Testis (tissue), 3 donors: Measurements from ENCODE around the gene TBL1XR1. TPM values are rescaled to one million over a fixed set of nuclear protein-coding genes. Genes with fewer than 3 reads are reported as not detected.

Source experiments
- DNase-seq: peaks from one replicate; pipeline ENCODE4 v3.0.0-alpha.2; 2019
- H3K27ac ChIP-seq, 2 donors: fragments of 200-600 bp; sonication (generic); one replicate each; pipeline ENCODE4 v1.5.1; 2019
- H3K27me3 ChIP-seq: fragments of 200-600 bp; sonication (generic); one replicate; pipeline ENCODE4 v1.5.1; 2019
- H3K36me3 ChIP-seq: fragments of 200-600 bp; sonication (generic); one replicate; pipeline ENCODE4 v1.5.1; 2017; ENCODE audit warnings: low read depth; ENCODE audit errors: missing control alignments
- H3K4me1 ChIP-seq: fragments of 200-600 bp; sonication (generic); one replicate; pipeline ENCODE4 v1.5.1; 2019
- H3K4me3 ChIP-seq, 2 donors: fragments of 200-600 bp; sonication (generic); one replicate each; pipeline ENCODE4 v1.5.1; 2017 to 2019
- H3K9me3 ChIP-seq: fragments of 200-600 bp; sonication (generic); one replicate; pipeline ENCODE4 v1.5.1; 2017
- CTCF ChIP-seq, 3 experiments: fragments of 450-650 bp in 2 of 3; fragments of 200-600 bp in 1 of 3; sonication (generic) in 1 of 3; IDR thresholded peaks; one replicate each; pipeline ENCODE4 v1.5.1; 2016 to 2019; ENCODE audit warnings: antibody characterized with exemption in 3 of 3, mild to moderate bottlenecking in 2 of 3, moderate library complexity in 1 of 3
- POLR2A ChIP-seq: fragments of 450-650 bp; IDR thresholded peaks from one replicate; pipeline ENCODE4 v1.6.1; 2017; ENCODE audit warnings: antibody characterized with exemption, mild to moderate bottlenecking, moderate library complexity
- WGBS, 2 donors: methylation state at CpG; one replicate each; pipeline ENCODE4 v1.1.5; 2018; 5-methylcytosine and 5-hydroxymethylcytosine counted together
- intact Hi-C: fragments of 100-400 bp; cut with DNase I; formaldehyde crosslinking; loops from one replicate; pipeline ENCODE4 v1.15.1; 2023; ENCODE audit warnings: low total_unique reads
- polyA plus RNA-seq: library from polyadenylated mRNA; stranded (reverse); fragments of 350-450 nt; fragmentation: Illumina TruSeq; extraction: RNeasy Lipid Tissue Mini Kit (QIAGEN cat#74804); gene quantifications from one replicate; pipeline ENCODE4 v1.2.3, GENCODE V29; 2014; ENCODE audit warnings: low read depth, low replicate concordance; ENCODE audit not compliant: insufficient read depth
- total RNA-seq, 2 donors: library from RNA; depleted of rRNA; stranded (reverse); fragments of >200 nt; gene quantifications; one replicate each; pipeline ENCODE4 v1.2.3, GENCODE V29; 2016

TBL1XR1 gene
- total and polyA plus RNA-seq, 3 donors from 2014 or later = 44.2 to 67.6 (median 59.8) TPM

- H3K4me1 ChIP-seq = no peaks in the 10 kb centered on the region
- no peak for DNase-seq
- TF ChIP-seq CTCF (IDR thresholded peaks at IDR 0.05) (no peak), POLR2A (no peak)
Measured at GRCh38 chr3:177213801-177214535, 16.7 kb upstream of the TBL1XR1 start.

GRCh38 chr3:177212756-177213155 lies 15.5 kb upstream of the TBL1XR1 start:
- intact Hi-C loops = no loop called here
- no peak for DNase-seq
- no peak overlapping the region for H3K4me3 ChIP-seq
- no peaks in the 10 kb centered on the region for H3K27me3 ChIP-seq
- TF ChIP-seq CTCF (IDR thresholded peaks at IDR 0.05) (no peak), POLR2A (no peak)
- no peaks in the 10 kb centered on the region for H3K9me3 ChIP-seq
- 94 to 95% methylated on average over 8 of the region's 8 CpGs for WGBS, 2 donors
- H3K27ac ChIP-seq = no peak overlapping the region
- no peaks in the 10 kb centered on the region for H3K36me3 ChIP-seq
- H3K4me1 ChIP-seq = no peaks in the 10 kb centered on the region

More at GRCh38 chr3:177213801-177214535, 16.7 kb upstream of the TBL1XR1 start:
- WGBS, 2 donors = 84 to 90% methylated on average over 7 of the region's 7 CpGs
- intact Hi-C loops = no loop called here
- Histone ChIP-seq H3K27ac (no peak overlapping the region), H3K4me3 (no peak overlapping the region), H3K27me3 (no peaks in the 10 kb centered on the region), H3K36me3 (no peaks in the 10 kb centered on the region), H3K9me3 (no peaks in the 10 kb centered on the region)

GRCh38 chr3:177212278-177212610 lies 15.0 kb upstream of the TBL1XR1 start:
- H3K4me1 ChIP-seq = no peaks in the 10 kb centered on the region
- H3K4me3 ChIP-seq = no peak overlapping the region
- no peaks in the 10 kb centered on the region for H3K9me3 ChIP-seq
- no peaks in the 10 kb centered on the region for H3K27me3 ChIP-seq
- no peak overlapping the region for H3K27ac ChIP-seq
- DNase-seq = no peak
- TF ChIP-seq POLR2A = no peak
- TF ChIP-seq CTCF (IDR thresholded peaks at IDR 0.05) = no peak
- no peaks in the 10 kb centered on the region for H3K36me3 ChIP-seq
- intact Hi-C loops = no loop called here

GRCh38 chr3:177211503-177212277 lies 14.4 kb upstream of the TBL1XR1 start:
- H3K27ac ChIP-seq = no peak overlapping the region
- DNase-seq = no peak
- TF ChIP-seq CTCF (IDR thresholded peaks at IDR 0.05) (no peak), POLR2A (no peak)
- intact Hi-C loops = no loop called here
- 87 to 89% methylated on average over 7 of the region's 7 CpGs for WGBS, 2 donors
- no peaks in the 10 kb centered on the region for H3K36me3 ChIP-seq
- H3K4me3 ChIP-seq = no peak overlapping the region
- no peaks in the 10 kb centered on the region for H3K4me1 ChIP-seq
- no peaks in the 10 kb centered on the region for H3K27me3 ChIP-seq
- no peaks in the 10 kb centered on the region for H3K9me3 ChIP-seq
